Measurements from ENCODE around the gene TMEM69.

DNA sequence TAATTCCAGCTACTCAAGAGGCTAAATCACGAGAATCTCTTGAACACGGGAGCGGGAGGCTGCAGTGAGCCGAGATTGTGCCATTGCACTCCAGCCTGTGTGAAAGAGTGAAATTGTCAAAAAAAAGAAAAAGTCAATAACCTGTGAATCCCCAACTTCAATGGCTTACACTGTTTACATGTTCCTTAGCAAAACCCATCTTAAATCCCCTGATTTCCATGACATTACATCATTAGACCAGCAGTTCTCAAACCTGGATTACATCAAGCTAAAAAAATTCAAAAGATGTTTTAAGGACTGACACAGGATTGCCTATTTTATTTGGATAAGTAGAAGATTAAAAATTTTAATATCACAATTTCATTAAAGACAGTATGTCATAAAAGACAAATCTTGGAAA is 14.0 kb upstream of the TMEM69 start:
- TF ChIP-seq HDGF (IDR thresholded peaks at IDR 0.05; ENCODE audit: borderline replicate concordance) (no peak), NFRKB (IDR thresholded peaks at IDR 0.05) (no peak), TARDBP (IDR thresholded peaks at IDR 0.05) (no peak), FOXK2 (IDR thresholded peaks at IDR 0.05) (no peak), L3MBTL2 (conservative IDR thresholded peaks at IDR 0.05) (no peak), ARNT (IDR thresholded peaks at IDR 0.05) (no peak), BHLHE40 (IDR thresholded peaks at IDR 0.05; ENCODE audit: borderline replicate concordance) (no peak)
